HL-60 (cell line): ENCODE measurements around the gene FZR1.

Experiments
- CTCF ChIP-seq: IDR thresholded peaks from one replicate; pipeline ENCODE4 v1.5.1; 2011; ENCODE audit warnings: low read length, control low read depth, inconsistent platforms; ENCODE audit not compliant: insufficient read depth
- POLR2AphosphoS5 ChIP-seq: IDR thresholded peaks from 2 replicates; pipeline ENCODE4 v1.6.1; 2012; ENCODE audit warnings: low read depth

- TF ChIP-seq POLR2AphosphoS5 (no peak), CTCF (no peak)
Observed at GRCh38 chr19:3519126-3519525, 13.0 kb downstream of the FZR1 start.
